ENCODE measurements around the gene METAP1. TPM values are rescaled to one million over a fixed set of nuclear protein-coding genes. Genes with fewer than 3 reads are reported as not detected.
"Not testable (repeated sequence)": the region's sequence is repeated elsewhere in the genome, so short reads cannot be mapped to it uniquely, and the experiment has no call there.

METAP1 gene
- total and polyA plus RNA-seq, 3 donors from 2014 or later, result 80.5 to 117 (median 107) TPM

DNA sequence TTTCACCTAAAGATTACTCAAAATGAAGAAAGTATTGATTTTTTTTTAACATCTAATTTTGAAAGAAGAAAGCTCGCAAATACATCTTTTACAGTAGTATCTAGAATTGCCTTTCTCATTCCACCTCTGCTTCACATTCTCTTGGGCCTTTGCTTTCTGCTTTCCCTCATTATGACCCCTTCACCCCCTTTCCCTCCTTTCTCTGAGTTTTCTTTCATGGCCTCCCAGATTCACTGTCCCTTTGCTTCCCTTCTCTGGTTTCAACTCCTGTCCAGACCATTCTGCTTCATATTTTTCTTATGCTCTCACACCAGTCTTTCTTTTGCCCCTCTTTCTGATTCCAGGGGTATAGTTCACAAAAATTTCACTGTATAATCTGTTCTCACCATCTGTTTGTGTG lies 64.0 kb downstream of the METAP1 start:
- H3K27ac ChIP-seq, result no peak overlapping the region

DNA sequence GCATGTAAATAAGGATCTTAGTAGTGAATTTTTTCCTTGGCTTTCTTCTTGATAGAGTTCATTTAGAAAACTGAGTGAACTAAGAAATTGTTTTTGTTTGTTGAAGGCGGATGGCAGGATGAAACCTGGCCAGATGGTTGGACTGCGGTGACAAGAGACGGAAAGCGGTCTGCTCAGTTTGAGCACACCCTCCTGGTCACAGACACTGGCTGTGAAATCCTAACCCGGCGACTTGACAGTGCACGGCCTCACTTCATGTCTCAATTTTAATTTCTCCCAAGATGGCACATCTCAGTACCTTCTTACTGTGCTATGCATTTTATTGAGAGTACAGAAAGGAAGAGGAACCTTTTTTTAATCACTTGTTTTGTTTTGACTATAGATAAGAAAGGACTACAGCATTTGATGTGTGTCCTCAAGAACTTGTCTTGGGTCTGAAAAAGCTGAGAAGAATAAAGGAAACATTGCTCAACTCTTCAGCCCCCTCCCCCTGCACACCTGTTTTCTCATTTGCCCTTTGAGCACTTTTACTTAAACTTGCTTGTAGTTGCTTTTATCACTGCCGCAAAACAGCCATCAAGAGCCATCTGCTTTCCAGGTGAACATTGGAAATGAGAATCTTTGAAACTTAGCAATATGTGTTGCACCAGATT lies 65.7 kb downstream of the METAP1 start:
- no peaks in the 10 kb centered on the region for H3K9me3 ChIP-seq
- no peak overlapping the region for H3K27ac ChIP-seq
- no peaks in the 10 kb centered on the region for H3K4me1 ChIP-seq
- H3K36me3 ChIP-seq (ENCODE audit: low read depth, missing control alignments), result no peaks in the 10 kb centered on the region
- intact Hi-C loops (cut with DNase I; ENCODE audit: low total_unique reads), result no loop called here
- TF ChIP-seq, protein P1, sequence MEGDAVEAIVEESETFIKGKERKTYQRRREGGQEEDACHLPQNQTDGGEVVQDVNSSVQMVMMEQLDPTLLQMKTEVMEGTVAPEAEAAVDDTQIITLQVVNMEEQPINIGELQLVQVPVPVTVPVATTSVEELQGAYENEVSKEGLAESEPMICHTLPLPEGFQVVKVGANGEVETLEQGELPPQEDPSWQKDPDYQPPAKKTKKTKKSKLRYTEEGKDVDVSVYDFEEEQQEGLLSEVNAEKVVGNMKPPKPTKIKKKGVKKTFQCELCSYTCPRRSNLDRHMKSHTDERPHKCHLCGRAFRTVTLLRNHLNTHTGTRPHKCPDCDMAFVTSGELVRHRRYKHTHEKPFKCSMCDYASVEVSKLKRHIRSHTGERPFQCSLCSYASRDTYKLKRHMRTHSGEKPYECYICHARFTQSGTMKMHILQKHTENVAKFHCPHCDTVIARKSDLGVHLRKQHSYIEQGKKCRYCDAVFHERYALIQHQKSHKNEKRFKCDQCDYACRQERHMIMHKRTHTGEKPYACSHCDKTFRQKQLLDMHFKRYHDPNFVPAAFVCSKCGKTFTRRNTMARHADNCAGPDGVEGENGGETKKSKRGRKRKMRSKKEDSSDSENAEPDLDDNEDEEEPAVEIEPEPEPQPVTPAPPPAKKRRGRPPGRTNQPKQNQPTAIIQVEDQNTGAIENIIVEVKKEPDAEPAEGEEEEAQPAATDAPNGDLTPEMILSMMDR (IDR thresholded peaks at IDR 0.05), result no peak
- no peak for TF ChIP-seq POLR2A (IDR thresholded peaks at IDR 0.05)
- H3K27me3 ChIP-seq, result no peaks in the 10 kb centered on the region
- DNase-seq, result no peak
- H3K4me3 ChIP-seq, result no peak overlapping the region
- WGBS, 2 donors, result 94 to 95% methylated on average over 8 of the region's 8 CpGs

More for the DNA sequence above, 64.0 kb downstream of the METAP1 start:
- intact Hi-C loops (cut with DNase I; ENCODE audit: low total_unique reads), result no loop called here
- Histone ChIP-seq H3K9me3 (no peaks in the 10 kb centered on the region), H3K36me3 (ENCODE audit: low read depth, missing control alignments) (no peaks in the 10 kb centered on the region), H3K27me3 (no peaks in the 10 kb centered on the region), H3K4me1 (peaks cover 4% of the 10 kb centered on the region), H3K4me3 (no peak overlapping the region)
- 86 to 100% methylated on average over 1 of the region's 1 CpG for WGBS, 2 donors
- TF ChIP-seq, protein P1 (IDR thresholded peaks at IDR 0.05), result no peak
- TF ChIP-seq POLR2A (IDR thresholded peaks at IDR 0.05), result no peak
- no peak for DNase-seq

DNA sequence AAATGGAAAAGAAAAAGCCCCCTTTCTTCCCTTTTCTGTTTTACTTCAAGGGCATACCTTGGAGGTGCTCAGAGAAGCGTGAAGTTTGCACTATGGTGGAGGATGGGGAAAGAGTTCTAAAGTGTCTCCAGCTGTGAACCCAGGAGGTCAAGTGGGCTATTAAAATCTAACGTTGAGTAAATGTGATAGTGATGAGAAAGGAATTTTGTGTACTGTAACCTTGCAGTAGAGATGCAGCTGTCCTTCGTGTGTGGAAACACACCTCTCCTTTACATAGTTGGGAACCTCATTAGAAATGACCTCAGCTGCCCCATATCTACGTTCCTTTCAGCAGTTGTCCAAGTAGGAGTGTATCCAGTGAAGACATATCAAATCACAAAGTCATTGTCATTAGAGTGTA lies 66.6 kb downstream of the METAP1 start:
- Histone ChIP-seq H3K36me3 (ENCODE audit: low read depth, missing control alignments) (no peaks in the 10 kb centered on the region), H3K4me1 (no peaks in the 10 kb centered on the region), H3K27me3 (no peaks in the 10 kb centered on the region), H3K27ac (no peak overlapping the region), H3K4me3 (no peak overlapping the region), H3K9me3 (no peaks in the 10 kb centered on the region)
- 42 to 52% methylated on average over 4 of the region's 4 CpGs for WGBS, 2 donors
- DNase-seq, result no peak
- no peak for TF ChIP-seq POLR2A (IDR thresholded peaks at IDR 0.05)
- TF ChIP-seq, protein P1 (IDR thresholded peaks at IDR 0.05), result no peak
- intact Hi-C loops (cut with DNase I; ENCODE audit: low total_unique reads), result no loop called here

DNA sequence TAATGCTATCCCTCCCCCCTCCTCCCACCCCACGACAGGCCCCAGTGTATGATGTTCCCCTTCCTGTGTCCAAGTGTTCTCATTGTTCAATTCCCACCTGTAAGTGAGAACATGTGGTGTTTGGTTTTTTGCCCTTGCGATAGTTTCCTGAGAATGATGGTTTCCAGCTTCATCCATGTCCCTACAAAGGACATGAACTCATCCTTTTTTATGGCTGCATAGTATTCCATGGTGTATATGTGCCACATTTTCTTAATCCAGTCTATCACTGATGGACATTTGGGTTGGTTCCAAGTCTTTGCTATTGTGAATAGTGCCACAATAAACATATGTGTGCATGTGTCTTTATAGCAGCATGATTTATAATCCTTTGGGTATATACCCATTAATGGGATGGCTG lies 70.0 kb downstream of the METAP1 start:
- H3K27me3 ChIP-seq; intact Hi-C loops (cut with DNase I; ENCODE audit: low total_unique reads); H3K27ac ChIP-seq; H3K4me1 ChIP-seq; H3K4me3 ChIP-seq; DNase-seq; H3K36me3 ChIP-seq (ENCODE audit: low read depth, missing control alignments); H3K9me3 ChIP-seq: not testable (repeated sequence)
- 86 to 88% methylated on average over 2 of the region's 2 CpGs for WGBS, 2 donors

DNA sequence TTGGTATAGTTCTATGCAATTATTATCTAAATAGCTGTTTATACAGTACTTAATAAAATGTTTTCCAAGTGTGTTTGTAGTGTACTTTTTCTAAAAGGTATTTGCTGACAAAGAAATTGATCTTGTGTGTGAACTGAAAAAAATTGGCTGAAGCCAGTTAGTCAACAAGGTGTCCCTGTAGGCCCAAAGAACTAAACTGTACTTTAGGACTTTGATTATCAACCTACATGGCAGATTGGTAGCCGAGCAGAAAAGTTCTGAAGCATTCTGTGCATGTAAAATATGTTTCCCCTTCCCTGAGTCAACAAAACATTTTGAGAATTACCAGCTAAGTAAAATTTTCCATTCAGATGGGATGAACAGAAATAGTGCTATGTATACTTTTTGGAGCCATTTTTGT lies 72.1 kb downstream of the METAP1 start:
- Histone ChIP-seq H3K9me3 (no peaks in the 10 kb centered on the region), H3K4me3 (no peak overlapping the region), H3K27ac (no peak overlapping the region), H3K36me3 (ENCODE audit: low read depth, missing control alignments) (no peaks in the 10 kb centered on the region), H3K27me3 (no peaks in the 10 kb centered on the region), H3K4me1 (no peaks in the 10 kb centered on the region)
- intact Hi-C loops (cut with DNase I; ENCODE audit: low total_unique reads), result no loop called here
- DNase-seq, result no peak
- TF ChIP-seq, protein P1 (IDR thresholded peaks at IDR 0.05), result no peak
- no peak for TF ChIP-seq POLR2A (IDR thresholded peaks at IDR 0.05)
- 71 to 77% methylated on average over 1 of the region's 1 CpG for WGBS, 2 donors
